Neural progenitor cell (in vitro differentiated cells): ENCODE results near the gene CSNK1G1.

ENCODE experiments used
- EZH2 ChIP-seq: fragments of 200-600 bp; sonication (generic); IDR thresholded peaks from 2 replicates; pipeline ENCODE4 v1.6.1; 2017; ENCODE audit warnings: antibody characterized with exemption, mild to moderate bottlenecking, moderate library complexity
- TF ChIP-seq, protein P1 (sequence below): fragments of 200-600 bp; sonication (generic); IDR thresholded peaks from 2 replicates; pipeline ENCODE4 v1.5.1; 2017; ENCODE audit warnings: antibody characterized with exemption, mild to moderate bottlenecking

DNA sequence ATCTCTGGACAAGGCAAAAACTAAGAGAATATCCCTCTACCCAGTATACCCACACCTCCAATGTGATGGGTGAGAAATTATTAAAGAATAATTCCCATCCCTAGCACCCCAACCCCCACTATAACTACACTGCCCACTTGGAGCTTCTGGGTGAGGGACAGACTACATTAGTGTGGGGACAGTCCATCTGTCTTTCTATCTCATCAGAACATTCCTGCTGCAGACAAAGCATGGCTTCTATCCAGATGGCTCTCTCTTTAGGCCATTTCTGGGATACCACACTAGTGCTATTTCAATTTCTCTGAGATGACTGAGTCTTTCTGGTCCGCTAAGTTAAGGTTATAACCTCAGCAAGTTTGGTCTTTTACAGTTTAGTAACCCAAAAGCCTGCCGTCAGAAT is 6.6 kb downstream of the CSNK1G1 start:
- TF ChIP-seq, protein P1, sequence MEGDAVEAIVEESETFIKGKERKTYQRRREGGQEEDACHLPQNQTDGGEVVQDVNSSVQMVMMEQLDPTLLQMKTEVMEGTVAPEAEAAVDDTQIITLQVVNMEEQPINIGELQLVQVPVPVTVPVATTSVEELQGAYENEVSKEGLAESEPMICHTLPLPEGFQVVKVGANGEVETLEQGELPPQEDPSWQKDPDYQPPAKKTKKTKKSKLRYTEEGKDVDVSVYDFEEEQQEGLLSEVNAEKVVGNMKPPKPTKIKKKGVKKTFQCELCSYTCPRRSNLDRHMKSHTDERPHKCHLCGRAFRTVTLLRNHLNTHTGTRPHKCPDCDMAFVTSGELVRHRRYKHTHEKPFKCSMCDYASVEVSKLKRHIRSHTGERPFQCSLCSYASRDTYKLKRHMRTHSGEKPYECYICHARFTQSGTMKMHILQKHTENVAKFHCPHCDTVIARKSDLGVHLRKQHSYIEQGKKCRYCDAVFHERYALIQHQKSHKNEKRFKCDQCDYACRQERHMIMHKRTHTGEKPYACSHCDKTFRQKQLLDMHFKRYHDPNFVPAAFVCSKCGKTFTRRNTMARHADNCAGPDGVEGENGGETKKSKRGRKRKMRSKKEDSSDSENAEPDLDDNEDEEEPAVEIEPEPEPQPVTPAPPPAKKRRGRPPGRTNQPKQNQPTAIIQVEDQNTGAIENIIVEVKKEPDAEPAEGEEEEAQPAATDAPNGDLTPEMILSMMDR = no peak
- no peak for TF ChIP-seq EZH2
